PC-9 (cell line): Measurements from ENCODE around the gene SLC44A1. TPM values are rescaled to one million over a fixed set of nuclear protein-coding genes. Genes with fewer than 3 reads are reported as not detected.

Experiments used
- BruUV-seq: library from RNA; stranded (reverse); fragments of 400-500 nt; replicated peaks from 2 replicates; lab custom pipeline; 2021; lab: Mats Ljungman, UMichigan
- CTCF ChIA-PET: fragments of 300-600 bp; sonication (Branson Sonifier 250); formaldehyde crosslinking; loops from one replicate; lab custom pipeline; 2022; ENCODE audit warnings: antibody characterized with exemption; lab: Charles Lee
- POLR2A ChIA-PET: fragments of 300-600 bp; sonication (Branson Sonifier 250); formaldehyde crosslinking; loops from one replicate; lab custom pipeline; 2022; ENCODE audit warnings: antibody characterized with exemption; ENCODE audit not compliant: unreplicated experiment; lab: Charles Lee
- DNase-seq, 2 experiments: peaks; one replicate each; pipeline versions ENCODE4 v3.0.0 to v3.0.0-alpha.2; 2015 to 2022; ENCODE audit warnings: mixed read lengths in 1 of 2
- H2AFZ ChIP-seq: fragments of 200-600 bp; sonication (generic); 2 replicates; pipeline ENCODE4 v1.8.1; 2017; ENCODE audit warnings: antibody characterized with exemption
- H3F3A ChIP-seq: fragments of 200-600 bp; sonication (generic); 2 replicates; pipeline ENCODE4 v1.8.1; 2017; ENCODE audit warnings: antibody characterized with exemption, mild to moderate bottlenecking, low read depth; ENCODE audit not compliant: insufficient read depth
- H3K27ac ChIP-seq: fragments of 200-600 bp; sonication (generic); 2 replicates; pipeline ENCODE4 v1.6.1; 2016; ENCODE audit warnings: mixed run types
- H3K27me3 ChIP-seq: fragments of 200-600 bp; sonication (generic); 2 replicates; pipeline ENCODE4 v1.6.1; 2016; ENCODE audit warnings: low read depth, mixed run types; ENCODE audit not compliant: insufficient read depth
- H3K36me3 ChIP-seq: fragments of 200-600 bp; sonication (generic); 2 replicates; pipeline ENCODE4 v1.6.1; 2016; ENCODE audit warnings: low read depth, mixed run types
- H3K4me1 ChIP-seq: fragments of 200-600 bp; sonication (generic); replicated peaks from 2 replicates; pipeline ENCODE4 v1.6.1; 2016; ENCODE audit warnings: mixed run types; ENCODE audit not compliant: insufficient read depth
- H3K4me2 ChIP-seq: fragments of 200-600 bp; sonication (generic); 2 replicates; pipeline ENCODE4 v1.6.1; 2017; ENCODE audit warnings: mixed run types
- H3K4me3 ChIP-seq: fragments of 200-600 bp; sonication (generic); 2 replicates; pipeline ENCODE4 v1.6.1; 2016; ENCODE audit warnings: mixed run types
- H3K79me2 ChIP-seq: fragments of 200-600 bp; sonication (generic); 2 replicates; pipeline ENCODE4 v1.6.1; 2017; ENCODE audit warnings: low read depth, mixed run types
- H3K9me2 ChIP-seq: fragments of 200-600 bp; sonication (generic); 2 replicates; pipeline ENCODE4 v1.8.1; 2017; ENCODE audit warnings: mild to moderate bottlenecking; ENCODE audit not compliant: insufficient read depth
- H3K9me3 ChIP-seq: fragments of 200-600 bp; sonication (generic); 2 replicates; pipeline ENCODE4 v1.8.1; 2016; ENCODE audit warnings: low read depth; ENCODE audit not compliant: insufficient read depth
- H4K20me1 ChIP-seq: fragments of 200-600 bp; sonication (generic); 2 replicates; pipeline ENCODE4 v1.8.1; 2017; ENCODE audit not compliant: insufficient read depth
- CTCF ChIP-seq: fragments of 200-600 bp; sonication (generic); conservative IDR thresholded peaks from 2 replicates; pipeline ENCODE4 v1.6.1; 2017; ENCODE audit warnings: mixed run types, antibody characterized with exemption, mild to moderate bottlenecking, moderate library complexity
- EZH2 ChIP-seq: fragments of 200-600 bp; sonication (generic); IDR thresholded peaks from 2 replicates; pipeline ENCODE4 v1.8.0; 2017; ENCODE audit warnings: antibody characterized with exemption, low read depth
- intact Hi-C: fragments of 100-400 bp; cut with micrococcal nuclease; formaldehyde crosslinking; loops from one replicate; pipeline ENCODE4 v1.10.0; 2022; ENCODE audit not compliant: unreplicated experiment
- total RNA-seq: library from RNA; stranded (reverse); gene quantifications from 2 replicates; pipeline ENCODE4 v1.2.3, GENCODE V29; 2021

SLC44A1 gene
- total RNA-seq, 1 experiment from 2014 or later: 95.2 TPM

- H3K9me3 ChIP-seq: no peaks in the 10 kb centered on the region
- H3K79me2 ChIP-seq: no peaks in the 10 kb centered on the region
- no peaks in the 10 kb centered on the region for H3F3A ChIP-seq
- BruUV-seq: no TSS peak
- no peak for DNase-seq
- no peaks in the 10 kb centered on the region for H3K4me1 ChIP-seq
- H4K20me1 ChIP-seq: no peaks in the 10 kb centered on the region
- CTCF ChIA-PET: no interaction called here
- H3K4me3 ChIP-seq: no peak overlapping the region
- POLR2A ChIA-PET: no interaction called here
- no peak overlapping the region for H3K4me2 ChIP-seq
- no peak overlapping the region for H2AFZ ChIP-seq
- TF ChIP-seq CTCF (no peak), EZH2 (no peak)
- H3K27me3 ChIP-seq: no peaks in the 10 kb centered on the region
- intact Hi-C loops: no loop called here
- no peaks in the 10 kb centered on the region for H3K36me3 ChIP-seq
- H3K27ac ChIP-seq: no peak overlapping the region
- no peaks in the 10 kb centered on the region; the same call in 1 of the 2 replicates for H3K9me2 ChIP-seq
These were observed 74.3 kb downstream of the SLC44A1 start for GRCh38 chr9:105318729-105319191.

- Histone ChIP-seq H3F3A (no peaks in the 10 kb centered on the region), H3K4me1 (no peaks in the 10 kb centered on the region), H2AFZ (no peak overlapping the region), H3K4me2 (no peak overlapping the region), H3K4me3 (no peak overlapping the region), H3K27ac (no peak overlapping the region), H3K27me3 (no peaks in the 10 kb centered on the region), H3K9me3 (no peaks in the 10 kb centered on the region), H3K79me2 (no peaks in the 10 kb centered on the region), H4K20me1 (no peaks in the 10 kb centered on the region), H3K9me2 (no peaks in the 10 kb centered on the region; the same call in 1 of the 2 replicates), H3K36me3 (no peaks in the 10 kb centered on the region)
- no peak for DNase-seq
- intact Hi-C loops: no loop called here
- TF ChIP-seq CTCF (no peak), EZH2 (no peak)
- ChIA-PET POLR2A (no interaction called here), CTCF (no interaction called here)
- BruUV-seq: no TSS peak
These were observed 74.9 kb downstream of the SLC44A1 start for GRCh38 chr9:105319202-105319813.

GRCh38 chr9:105320568-105320967 lies 76.1 kb downstream of the SLC44A1 start:
- H3K27ac ChIP-seq: no peak overlapping the region
- intact Hi-C loops: no loop called here
- ChIA-PET CTCF (no interaction called here), POLR2A (no interaction called here)
- BruUV-seq: no TSS peak
- H3K36me3 ChIP-seq: no peaks in the 10 kb centered on the region
- H3K4me3 ChIP-seq: no peak overlapping the region
- TF ChIP-seq CTCF: no peak
- no peak for TF ChIP-seq EZH2
- H3F3A ChIP-seq: no peaks in the 10 kb centered on the region
- H3K9me2 ChIP-seq: no peaks in the 10 kb centered on the region; the same call in 1 of the 2 replicates
- H3K4me2 ChIP-seq: no peak overlapping the region
- no peaks in the 10 kb centered on the region for H3K27me3 ChIP-seq
- DNase-seq: no peak
- no peaks in the 10 kb centered on the region for H3K9me3 ChIP-seq
- no peaks in the 10 kb centered on the region for H3K4me1 ChIP-seq
- no peaks in the 10 kb centered on the region for H3K79me2 ChIP-seq
- no peaks in the 10 kb centered on the region for H4K20me1 ChIP-seq
- H2AFZ ChIP-seq: no peak overlapping the region
